ENCODE results near the gene BRF1. TPM values are rescaled to one million over a fixed set of nuclear protein-coding genes. Genes with fewer than 3 reads are reported as not detected.
A peak's percentile ranks its signal among the peaks of the same experiment; 100 is the strongest.
"Not testable (repeated sequence)": the region's sequence is repeated elsewhere in the genome, so short reads cannot be mapped to it uniquely, and the experiment has no call there.

The BRF1 gene
- total RNA-seq, 1 donor from 2014 or later, result 44.0 TPM

GRCh38 chr14:105328070-105328677, 27.4 kb upstream of the BRF1 start:
- H3K4me1 Mint-ChIP-seq (ENCODE audit: low read depth), result peaks cover 12% of the 10 kb centered on the region
- H3K27ac Mint-ChIP-seq, result no peak overlapping the region
- no peaks in the 10 kb centered on the region for H3K36me3 Mint-ChIP-seq (ENCODE audit: low read depth)
- DNase-seq (ENCODE audit: low spot score), result no peak
- H3K9me3 Mint-ChIP-seq, result no peaks in the 10 kb centered on the region
- no peak overlapping the region for H3K4me3 Mint-ChIP-seq (ENCODE audit: low read depth)
- intact Hi-C loops (cut with micrococcal nuclease), result no loop called here
- H3K27me3 Mint-ChIP-seq (ENCODE audit: low read depth), result no peaks in the 10 kb centered on the region

GRCh38 chr14:105327695-105328045, 26.9 kb upstream of the BRF1 start:
- H3K36me3 Mint-ChIP-seq (ENCODE audit: low read depth); H3K4me3 Mint-ChIP-seq (ENCODE audit: low read depth); H3K9me3 Mint-ChIP-seq; H3K27me3 Mint-ChIP-seq (ENCODE audit: low read depth); intact Hi-C loops (cut with micrococcal nuclease); DNase-seq (ENCODE audit: low spot score); H3K27ac Mint-ChIP-seq: not testable (repeated sequence)
- H3K4me1 Mint-ChIP-seq (ENCODE audit: low read depth), result peaks cover 14% of the 10 kb centered on the region

- Mint-ChIP-seq H3K4me1 (ENCODE audit: low read depth) (peaks cover 16% of the 10 kb centered on the region), H3K9me3 (no peaks in the 10 kb centered on the region), H3K27me3 (ENCODE audit: low read depth) (no peaks in the 10 kb centered on the region), H3K4me3 (ENCODE audit: low read depth) (no peak overlapping the region), H3K27ac (no peak overlapping the region), H3K36me3 (ENCODE audit: low read depth) (peaks cover 5% of the 10 kb centered on the region)
- DNase-seq (ENCODE audit: low spot score), result no peak
- intact Hi-C loops (cut with micrococcal nuclease), result no loop called here
Observed at GRCh38 chr14:105326891-105327694, 26.3 kb upstream of the BRF1 start.

GRCh38 chr14:105326568-105326867, 25.7 kb upstream of the BRF1 start:
- Mint-ChIP-seq H3K27me3 (ENCODE audit: low read depth) (no peaks in the 10 kb centered on the region), H3K36me3 (ENCODE audit: low read depth) (peaks cover 5% of the 10 kb centered on the region), H3K27ac (no peak overlapping the region), H3K4me3 (ENCODE audit: low read depth) (no peak overlapping the region), H3K4me1 (ENCODE audit: low read depth) (peaks cover 11% of the 10 kb centered on the region), H3K9me3 (no peaks in the 10 kb centered on the region)
- no peak for DNase-seq (ENCODE audit: low spot score)
- intact Hi-C loops (cut with micrococcal nuclease), result no loop called here

GRCh38 chr14:105325716-105326567, 25.1 kb upstream of the BRF1 start:
- no peak overlapping the region for H3K27ac Mint-ChIP-seq
- no peak for DNase-seq (ENCODE audit: low spot score)
- no peaks in the 10 kb centered on the region for H3K9me3 Mint-ChIP-seq
- no peaks in the 10 kb centered on the region for H3K27me3 Mint-ChIP-seq (ENCODE audit: low read depth)
- intact Hi-C loops (cut with micrococcal nuclease), result no loop called here
- H3K4me3 Mint-ChIP-seq (ENCODE audit: low read depth), result no peak overlapping the region
- peaks cover 11% of the 10 kb centered on the region for H3K4me1 Mint-ChIP-seq (ENCODE audit: low read depth)
- H3K36me3 Mint-ChIP-seq (ENCODE audit: low read depth), result peaks cover 5% of the 10 kb centered on the region

- Mint-ChIP-seq H3K4me3 (ENCODE audit: low read depth) (no peak overlapping the region), H3K36me3 (ENCODE audit: low read depth) (peaks cover 5% of the 10 kb centered on the region), H3K27ac (no peak overlapping the region), H3K9me3 (no peaks in the 10 kb centered on the region), H3K4me1 (ENCODE audit: low read depth) (peaks cover 6% of the 10 kb centered on the region), H3K27me3 (ENCODE audit: low read depth) (no peaks in the 10 kb centered on the region)
- no peak for DNase-seq (ENCODE audit: low spot score)
- intact Hi-C loops (cut with micrococcal nuclease), result no loop called here
Observed at GRCh38 chr14:105325303-105325702, 24.5 kb upstream of the BRF1 start.

- H3K4me3 Mint-ChIP-seq (ENCODE audit: low read depth), result no peak overlapping the region
- peaks cover 5% of the 10 kb centered on the region for H3K36me3 Mint-ChIP-seq (ENCODE audit: low read depth)
- DNase-seq (ENCODE audit: low spot score), result no peak
- peaks cover 6% of the 10 kb centered on the region for H3K4me1 Mint-ChIP-seq (ENCODE audit: low read depth)
- no peaks in the 10 kb centered on the region for H3K27me3 Mint-ChIP-seq (ENCODE audit: low read depth)
- H3K9me3 Mint-ChIP-seq, result no peaks in the 10 kb centered on the region
- intact Hi-C loops (cut with micrococcal nuclease), result no loop called here
- no peak overlapping the region for H3K27ac Mint-ChIP-seq
Observed at GRCh38 chr14:105324871-105325270, 24.1 kb upstream of the BRF1 start.

- Mint-ChIP-seq H3K4me1 (ENCODE audit: low read depth) (peaks cover 8% of the 10 kb centered on the region), H3K4me3 (ENCODE audit: low read depth) (no peak overlapping the region), H3K27me3 (ENCODE audit: low read depth) (no peaks in the 10 kb centered on the region), H3K27ac (no peak overlapping the region), H3K9me3 (no peaks in the 10 kb centered on the region), H3K36me3 (ENCODE audit: low read depth) (peaks cover 5% of the 10 kb centered on the region)
- intact Hi-C loops (cut with micrococcal nuclease), result no loop called here
- DNase-seq (ENCODE audit: low spot score), result no peak
Observed at GRCh38 chr14:105324080-105324778, 23.4 kb upstream of the BRF1 start.

- no peak for DNase-seq (ENCODE audit: low spot score)
- intact Hi-C loops (cut with micrococcal nuclease), result no loop called here
- Mint-ChIP-seq H3K27me3 (ENCODE audit: low read depth) (no peaks in the 10 kb centered on the region), H3K36me3 (ENCODE audit: low read depth) (peaks cover 5% of the 10 kb centered on the region), H3K27ac (no peak overlapping the region), H3K4me3 (ENCODE audit: low read depth) (no peak overlapping the region), H3K9me3 (no peaks in the 10 kb centered on the region), H3K4me1 (ENCODE audit: low read depth) (peaks cover 8% of the 10 kb centered on the region)
Observed at GRCh38 chr14:105323663-105324062, 22.9 kb upstream of the BRF1 start.

GRCh38 chr14:105322791-105323556, 22.2 kb upstream of the BRF1 start:
- Mint-ChIP-seq H3K4me3 (ENCODE audit: low read depth) (no peak overlapping the region), H3K36me3 (ENCODE audit: low read depth) (peaks cover 5% of the 10 kb centered on the region), H3K9me3 (no peaks in the 10 kb centered on the region), H3K4me1 (ENCODE audit: low read depth) (peaks cover 8% of the 10 kb centered on the region), H3K27ac (no peak overlapping the region), H3K27me3 (ENCODE audit: low read depth) (no peaks in the 10 kb centered on the region)
- no peak for DNase-seq (ENCODE audit: low spot score)
- intact Hi-C loops (cut with micrococcal nuclease), result no loop called here

GRCh38 chr14:105317546-105317945, 16.7 kb upstream of the BRF1 start:
- H3K36me3 Mint-ChIP-seq (ENCODE audit: low read depth), result peaks cover 4% of the 10 kb centered on the region
- no peak for DNase-seq (ENCODE audit: low spot score)
- intact Hi-C loops (cut with micrococcal nuclease), result loop anchor here (5.0 kb wide), 1 partner anchor 175 kb away; the partner anchor contains the start of gene TEDC1
- H3K27me3 Mint-ChIP-seq (ENCODE audit: low read depth), result no peaks in the 10 kb centered on the region
- no peaks in the 10 kb centered on the region for H3K9me3 Mint-ChIP-seq
- no peak overlapping the region for H3K27ac Mint-ChIP-seq
- H3K4me3 Mint-ChIP-seq (ENCODE audit: low read depth), result no peak overlapping the region
- peaks cover 21% of the 10 kb centered on the region for H3K4me1 Mint-ChIP-seq (ENCODE audit: low read depth)

- intact Hi-C loops (cut with micrococcal nuclease), result loop anchor here (5.0 kb wide), 1 partner anchor 175 kb away; the partner anchor contains the start of gene TEDC1
- H3K4me1 Mint-ChIP-seq (ENCODE audit: low read depth), result peaks cover 20% of the 10 kb centered on the region
- H3K9me3 Mint-ChIP-seq, result no peaks in the 10 kb centered on the region
- H3K27me3 Mint-ChIP-seq (ENCODE audit: low read depth), result no peaks in the 10 kb centered on the region
- DNase-seq (ENCODE audit: low spot score), result no peak
- H3K27ac Mint-ChIP-seq, result no peak overlapping the region
- peaks cover 2% of the 10 kb centered on the region for H3K36me3 Mint-ChIP-seq (ENCODE audit: low read depth)
- H3K4me3 Mint-ChIP-seq (ENCODE audit: low read depth), result peak overlapping the region; percentile 39
Observed at GRCh38 chr14:105316968-105317510, 16.2 kb upstream of the BRF1 start.

Data from activated T-helper 2 cell treated with anti-CD3 and anti-CD28 coated beads, Interferon-gamma antibody, Interleukin-2, Interleukin-4, amounts not matched to agents 10 μg/mL and 5 μg/mL and 100 μg/mL, durations not matched to agents 14 hours and 24 hours and 36 hours (primary cell).